Left renal cortex interstitium (tissue), 4 donors: ENCODE results near the gene TRIM47. TPM values are rescaled to one million over a fixed set of nuclear protein-coding genes. Genes with fewer than 3 reads are reported as not detected.
"Not testable (repeated sequence)": the region's sequence is repeated elsewhere in the genome, so short reads cannot be mapped to it uniquely, and the experiment has no call there.

ENCODE experiments used
- DNase-seq, 4 donors: peaks; one replicate each; pipeline ENCODE4 v3.0.0-alpha.2; 2013; ENCODE audit warnings: low read depth in 4 of 4, low spot score in 2 of 4, missing footprints in 1 of 4
- polyA plus RNA-seq, 4 donors: library from polyadenylated mRNA; unstranded; fragments of 120-200 nt; gene quantifications; one replicate each; pipeline ENCODE4 v1.2.1, GENCODE V29; 2013; ENCODE audit not compliant: insufficient read length in 4 of 4

Gene TRIM47
- polyA plus RNA-seq, 4 donors = 5.6 to 7.5 (median 6.6) TPM

GRCh38 chr17:75872434-75873351, 5.7 kb downstream of the TRIM47 start:
- no peak for DNase-seq

- DNase-seq = not testable (repeated sequence)
These were observed 8.2 kb downstream of the TRIM47 start for GRCh38 chr17:75870228-75870627.

GRCh38 chr17:75869282-75870141, 8.9 kb downstream of the TRIM47 start:
- DNase-seq = no peak

- not testable (repeated sequence) for DNase-seq
These were observed 9.6 kb downstream of the TRIM47 start for GRCh38 chr17:75868730-75869281.

- not testable (repeated sequence) for DNase-seq
These were observed 12.8 kb downstream of the TRIM47 start for GRCh38 chr17:75865404-75866188.

GRCh38 chr17:75864887-75865286, 13.5 kb downstream of the TRIM47 start:
- not testable (repeated sequence) for DNase-seq

- DNase-seq = peak in 1 of 4 donors; percentile 78
These were observed 13.9 kb downstream of the TRIM47 start for GRCh38 chr17:75864448-75864871.

- DNase-seq = no peak
These were observed 16.5 kb downstream of the TRIM47 start for GRCh38 chr17:75861927-75862317.

- DNase-seq = not testable (repeated sequence)
These were observed 19.0 kb downstream of the TRIM47 start for GRCh38 chr17:75859358-75859757.

- no peak for DNase-seq
These were observed 22.2 kb downstream of the TRIM47 start for GRCh38 chr17:75856062-75856756.

- peak; percentile 97 to 100 (median 99) for DNase-seq
These were observed 22.9 kb downstream of the TRIM47 start, which contains the start of gene WBP2 for GRCh38 chr17:75855310-75856061. Gene WBP2 (minus strand): TSS chr17:75855335. CDS start chr17:75855297, 38 bp downstream.

- no peak for DNase-seq
These were observed 23.5 kb downstream of the TRIM47 start for GRCh38 chr17:75854881-75855309.

GRCh38 chr17:75854101-75854748, 24.2 kb downstream of the TRIM47 start:
- no peak for DNase-seq

- DNase-seq = no peak
These were observed 24.9 kb downstream of the TRIM47 start for GRCh38 chr17:75853433-75853832.

GRCh38 chr17:75851693-75851991, 26.7 kb downstream of the TRIM47 start:
- DNase-seq = not testable (repeated sequence)

- no peak for DNase-seq
These were observed 27.3 kb downstream of the TRIM47 start for GRCh38 chr17:75850928-75851692.

GRCh38 chr17:75849724-75850123, 28.7 kb downstream of the TRIM47 start:
- DNase-seq = no peak

- DNase-seq = no peak
These were observed 29.1 kb downstream of the TRIM47 start for GRCh38 chr17:75849279-75849646.
